ENCODE data around the gene SNCB. TPM values are rescaled to one million over a fixed set of nuclear protein-coding genes. Genes with fewer than 3 reads are reported as not detected.

Gene SNCB
- total and polyA plus RNA-seq, 2 of the 8 experiments (the other 6 are each of a cell fraction or from before 2014, with no cell fraction given): 4.2 to 5.9 TPM

DNA sequence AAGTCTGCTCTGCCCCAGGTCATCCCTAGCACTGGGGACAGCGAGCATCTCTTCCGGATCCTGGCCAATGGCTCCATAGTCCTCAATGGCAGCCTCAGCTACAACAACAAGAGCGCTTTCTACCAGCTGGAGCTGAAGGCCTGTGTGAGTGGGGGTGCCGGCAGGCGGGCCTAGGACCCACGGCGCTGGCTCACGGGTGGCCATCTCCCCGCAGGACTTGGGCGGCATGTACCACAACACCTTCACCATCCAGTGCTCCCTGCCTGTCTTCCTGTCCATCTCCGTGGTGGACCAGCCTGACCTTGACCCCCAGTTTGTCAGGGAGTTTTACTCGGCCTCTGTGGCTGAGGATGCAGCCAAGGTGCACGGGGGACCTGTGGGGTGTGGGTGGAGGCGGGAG, 55.3 kb downstream of the SNCB start (continued):
- TF ChIP-seq, protein P1, sequence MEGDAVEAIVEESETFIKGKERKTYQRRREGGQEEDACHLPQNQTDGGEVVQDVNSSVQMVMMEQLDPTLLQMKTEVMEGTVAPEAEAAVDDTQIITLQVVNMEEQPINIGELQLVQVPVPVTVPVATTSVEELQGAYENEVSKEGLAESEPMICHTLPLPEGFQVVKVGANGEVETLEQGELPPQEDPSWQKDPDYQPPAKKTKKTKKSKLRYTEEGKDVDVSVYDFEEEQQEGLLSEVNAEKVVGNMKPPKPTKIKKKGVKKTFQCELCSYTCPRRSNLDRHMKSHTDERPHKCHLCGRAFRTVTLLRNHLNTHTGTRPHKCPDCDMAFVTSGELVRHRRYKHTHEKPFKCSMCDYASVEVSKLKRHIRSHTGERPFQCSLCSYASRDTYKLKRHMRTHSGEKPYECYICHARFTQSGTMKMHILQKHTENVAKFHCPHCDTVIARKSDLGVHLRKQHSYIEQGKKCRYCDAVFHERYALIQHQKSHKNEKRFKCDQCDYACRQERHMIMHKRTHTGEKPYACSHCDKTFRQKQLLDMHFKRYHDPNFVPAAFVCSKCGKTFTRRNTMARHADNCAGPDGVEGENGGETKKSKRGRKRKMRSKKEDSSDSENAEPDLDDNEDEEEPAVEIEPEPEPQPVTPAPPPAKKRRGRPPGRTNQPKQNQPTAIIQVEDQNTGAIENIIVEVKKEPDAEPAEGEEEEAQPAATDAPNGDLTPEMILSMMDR (IDR thresholded peaks at IDR 0.05; ENCODE audit: control extremely low read depth in 1 of 3, insufficient read depth in 1 of 3, low read depth in 1 of 3, low read length in 3 of 3): no peak
- TF ChIP-seq, protein P2, sequence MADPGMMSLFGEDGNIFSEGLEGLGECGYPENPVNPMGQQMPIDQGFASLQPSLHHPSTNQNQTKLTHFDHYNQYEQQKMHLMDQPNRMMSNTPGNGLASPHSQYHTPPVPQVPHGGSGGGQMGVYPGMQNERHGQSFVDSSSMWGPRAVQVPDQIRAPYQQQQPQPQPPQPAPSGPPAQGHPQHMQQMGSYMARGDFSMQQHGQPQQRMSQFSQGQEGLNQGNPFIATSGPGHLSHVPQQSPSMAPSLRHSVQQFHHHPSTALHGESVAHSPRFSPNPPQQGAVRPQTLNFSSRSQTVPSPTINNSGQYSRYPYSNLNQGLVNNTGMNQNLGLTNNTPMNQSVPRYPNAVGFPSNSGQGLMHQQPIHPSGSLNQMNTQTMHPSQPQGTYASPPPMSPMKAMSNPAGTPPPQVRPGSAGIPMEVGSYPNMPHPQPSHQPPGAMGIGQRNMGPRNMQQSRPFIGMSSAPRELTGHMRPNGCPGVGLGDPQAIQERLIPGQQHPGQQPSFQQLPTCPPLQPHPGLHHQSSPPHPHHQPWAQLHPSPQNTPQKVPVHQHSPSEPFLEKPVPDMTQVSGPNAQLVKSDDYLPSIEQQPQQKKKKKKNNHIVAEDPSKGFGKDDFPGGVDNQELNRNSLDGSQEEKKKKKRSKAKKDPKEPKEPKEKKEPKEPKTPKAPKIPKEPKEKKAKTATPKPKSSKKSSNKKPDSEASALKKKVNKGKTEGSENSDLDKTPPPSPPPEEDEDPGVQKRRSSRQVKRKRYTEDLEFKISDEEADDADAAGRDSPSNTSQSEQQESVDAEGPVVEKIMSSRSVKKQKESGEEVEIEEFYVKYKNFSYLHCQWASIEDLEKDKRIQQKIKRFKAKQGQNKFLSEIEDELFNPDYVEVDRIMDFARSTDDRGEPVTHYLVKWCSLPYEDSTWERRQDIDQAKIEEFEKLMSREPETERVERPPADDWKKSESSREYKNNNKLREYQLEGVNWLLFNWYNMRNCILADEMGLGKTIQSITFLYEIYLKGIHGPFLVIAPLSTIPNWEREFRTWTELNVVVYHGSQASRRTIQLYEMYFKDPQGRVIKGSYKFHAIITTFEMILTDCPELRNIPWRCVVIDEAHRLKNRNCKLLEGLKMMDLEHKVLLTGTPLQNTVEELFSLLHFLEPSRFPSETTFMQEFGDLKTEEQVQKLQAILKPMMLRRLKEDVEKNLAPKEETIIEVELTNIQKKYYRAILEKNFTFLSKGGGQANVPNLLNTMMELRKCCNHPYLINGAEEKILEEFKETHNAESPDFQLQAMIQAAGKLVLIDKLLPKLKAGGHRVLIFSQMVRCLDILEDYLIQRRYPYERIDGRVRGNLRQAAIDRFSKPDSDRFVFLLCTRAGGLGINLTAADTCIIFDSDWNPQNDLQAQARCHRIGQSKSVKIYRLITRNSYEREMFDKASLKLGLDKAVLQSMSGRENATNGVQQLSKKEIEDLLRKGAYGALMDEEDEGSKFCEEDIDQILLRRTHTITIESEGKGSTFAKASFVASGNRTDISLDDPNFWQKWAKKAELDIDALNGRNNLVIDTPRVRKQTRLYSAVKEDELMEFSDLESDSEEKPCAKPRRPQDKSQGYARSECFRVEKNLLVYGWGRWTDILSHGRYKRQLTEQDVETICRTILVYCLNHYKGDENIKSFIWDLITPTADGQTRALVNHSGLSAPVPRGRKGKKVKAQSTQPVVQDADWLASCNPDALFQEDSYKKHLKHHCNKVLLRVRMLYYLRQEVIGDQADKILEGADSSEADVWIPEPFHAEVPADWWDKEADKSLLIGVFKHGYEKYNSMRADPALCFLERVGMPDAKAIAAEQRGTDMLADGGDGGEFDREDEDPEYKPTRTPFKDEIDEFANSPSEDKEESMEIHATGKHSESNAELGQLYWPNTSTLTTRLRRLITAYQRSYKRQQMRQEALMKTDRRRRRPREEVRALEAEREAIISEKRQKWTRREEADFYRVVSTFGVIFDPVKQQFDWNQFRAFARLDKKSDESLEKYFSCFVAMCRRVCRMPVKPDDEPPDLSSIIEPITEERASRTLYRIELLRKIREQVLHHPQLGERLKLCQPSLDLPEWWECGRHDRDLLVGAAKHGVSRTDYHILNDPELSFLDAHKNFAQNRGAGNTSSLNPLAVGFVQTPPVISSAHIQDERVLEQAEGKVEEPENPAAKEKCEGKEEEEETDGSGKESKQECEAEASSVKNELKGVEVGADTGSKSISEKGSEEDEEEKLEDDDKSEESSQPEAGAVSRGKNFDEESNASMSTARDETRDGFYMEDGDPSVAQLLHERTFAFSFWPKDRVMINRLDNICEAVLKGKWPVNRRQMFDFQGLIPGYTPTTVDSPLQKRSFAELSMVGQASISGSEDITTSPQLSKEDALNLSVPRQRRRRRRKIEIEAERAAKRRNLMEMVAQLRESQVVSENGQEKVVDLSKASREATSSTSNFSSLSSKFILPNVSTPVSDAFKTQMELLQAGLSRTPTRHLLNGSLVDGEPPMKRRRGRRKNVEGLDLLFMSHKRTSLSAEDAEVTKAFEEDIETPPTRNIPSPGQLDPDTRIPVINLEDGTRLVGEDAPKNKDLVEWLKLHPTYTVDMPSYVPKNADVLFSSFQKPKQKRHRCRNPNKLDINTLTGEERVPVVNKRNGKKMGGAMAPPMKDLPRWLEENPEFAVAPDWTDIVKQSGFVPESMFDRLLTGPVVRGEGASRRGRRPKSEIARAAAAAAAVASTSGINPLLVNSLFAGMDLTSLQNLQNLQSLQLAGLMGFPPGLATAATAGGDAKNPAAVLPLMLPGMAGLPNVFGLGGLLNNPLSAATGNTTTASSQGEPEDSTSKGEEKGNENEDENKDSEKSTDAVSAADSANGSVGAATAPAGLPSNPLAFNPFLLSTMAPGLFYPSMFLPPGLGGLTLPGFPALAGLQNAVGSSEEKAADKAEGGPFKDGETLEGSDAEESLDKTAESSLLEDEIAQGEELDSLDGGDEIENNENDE (IDR thresholded peaks at IDR 0.05; ENCODE audit: insufficient replicate concordance, low read length): no peak
- TF ChIP-seq POLR2AphosphoS5 (IDR thresholded peaks at IDR 0.05; ENCODE audit: low read depth, low read length) (no peak), GTF2F1 (IDR thresholded peaks at IDR 0.05; ENCODE audit: borderline replicate concordance, low read depth, low read length) (no peak)
